ENCODE measurements around the gene SIRT4. TPM values are rescaled to one million over a fixed set of nuclear protein-coding genes. Genes with fewer than 3 reads are reported as not detected.
A peak's percentile ranks its signal among the peaks of the same experiment; 100 is the strongest.

The SIRT4 gene
- total RNA-seq, 1 donor from 2014 or later = not detected

GRCh38 chr12:120361506-120362208 lies 59.5 kb downstream of the SIRT4 start:
- intact Hi-C loops (cut with DNase I) = no loop called here
- Histone ChIP-seq H3K4me1 (peaks cover 11% of the 10 kb centered on the region), H3K4me3 (peak overlapping the region; percentile 38 to 42), H3K9me3 (no peaks in the 10 kb centered on the region), H3K27ac (no peak overlapping the region), H3K27me3 (no peaks in the 10 kb centered on the region), H3K36me3 (no peaks in the 10 kb centered on the region)
- DNase-seq (ENCODE audit: extremely low spot score in 2 of 2) = no peak
- TF ChIP-seq POLR2AphosphoS5 (IDR thresholded peaks at IDR 0.05; ENCODE audit: insufficient read depth in 1 of 2, low read depth in 1 of 2) (no peak), CTCF (IDR thresholded peaks at IDR 0.05) (no peak), POLR2A (IDR thresholded peaks at IDR 0.05) (no peak)

Small RNA genes within 50 kb of the gene (small RNA-seq; reads per million reads assigned to genes)
- gene RNU4-1 = 700 reads per million, percentile 99 among the genes with 10 or more reads in this experiment
- 385 reads per million, percentile 98 among the genes with 10 or more reads in this experiment for gene RNU4-2
- gene RNU6-1088P = not detected

Other genes starting within 250 kb of the SIRT4 start
- 30.9 TPM for gene RAB35, start 185.6 kb upstream of the SIRT4 start, total RNA-seq
- gene GCN1, start 107.6 kb upstream of the SIRT4 start, total RNA-seq = 62.6 TPM
- 2,837 TPM for gene RPLP0, start 101.2 kb upstream of the SIRT4 start, total RNA-seq
- gene PXN, start 36.6 kb upstream of the SIRT4 start, total RNA-seq = 95.3 TPM
- gene RNU4-2, start 10.4 kb upstream of the SIRT4 start, total RNA-seq = under 0.01 TPM
- gene RNU4-1, start 9.1 kb upstream of the SIRT4 start, total RNA-seq = under 0.01 TPM
- not detected for gene PLA2G1B, start 25.5 kb downstream of the SIRT4 start, total RNA-seq
- gene MSI1, start 66.8 kb downstream of the SIRT4 start, total RNA-seq = 3.7 TPM
- gene COX6A1, start 135.8 kb downstream of the SIRT4 start, total RNA-seq = 928 TPM
- 3.9 TPM for gene TRIAP1, start 144.1 kb downstream of the SIRT4 start, total RNA-seq
- 15.5 TPM for gene GATC, start 144.1 kb downstream of the SIRT4 start, total RNA-seq
- gene SRSF9, start 167.4 kb downstream of the SIRT4 start, total RNA-seq = 105 TPM
- 318 TPM for gene DYNLL1, start 193.8 kb downstream of the SIRT4 start, total RNA-seq
- gene COQ5, start 226.8 kb downstream of the SIRT4 start, total RNA-seq = 18.4 TPM
- gene RNF10, start 232.0 kb downstream of the SIRT4 start, total RNA-seq = 161 TPM

Data from vagina (tissue), 2 donors.